Left ventricle myocardium inferior (tissue), 1 donor: ENCODE data around the gene COX19. TPM values are rescaled to one million over a fixed set of nuclear protein-coding genes. Genes with fewer than 3 reads are reported as not detected.
A peak's percentile ranks its signal among the peaks of the same experiment; 100 is the strongest.

ENCODE experiments used
- DNase-seq: peaks from one replicate; pipeline ENCODE4 v3.0.0-alpha.2; 2020
- H3K27ac ChIP-seq: fragments of 200-600 bp; replicated peaks from 2 replicates; pipeline ENCODE4 v1.8.0; 2021
- H3K27me3 ChIP-seq: fragments of 200-600 bp; 2 replicates; pipeline ENCODE4 v1.8.0; 2021; ENCODE audit warnings: low read depth
- H3K36me3 ChIP-seq: fragments of 200-600 bp; 2 replicates; pipeline ENCODE4 v1.8.0; 2021
- H3K4me1 ChIP-seq: fragments of 200-600 bp; 2 replicates; pipeline ENCODE4 v1.8.0; 2021
- H3K4me3 ChIP-seq: fragments of 200-600 bp; 2 replicates; pipeline ENCODE4 v1.8.0; 2021; ENCODE audit warnings: mild to moderate bottlenecking, moderate library complexity
- H3K9me3 ChIP-seq: fragments of 200-600 bp; replicated peaks from 2 replicates; pipeline ENCODE4 v1.8.0; 2021
- intact Hi-C: fragments of 100-400 bp; cut with micrococcal nuclease; formaldehyde crosslinking; loops from one replicate; pipeline ENCODE4 v1.11.0; 2022
- total RNA-seq: library from RNA; stranded (reverse); fragmentation: NEBNext Ultra II Directional; extraction: Animal tissue kit (Norgen Biotek cat#: 25700); gene quantifications from one replicate; pipeline ENCODE4 v1.2.1, GENCODE V29; 2021
- TF ChIP-seq, protein P1 (sequence below): fragments of 200-600 bp; IDR thresholded peaks from 2 replicates; pipeline ENCODE4 v1.8.0; 2021; ENCODE audit warnings: antibody characterized with exemption, mild to moderate bottlenecking, borderline replicate concordance
- donor health status: DM: no; HTN: yes; CAD: no; lungs with severe emphysema.

COX19 gene
- total RNA-seq, 1 donor from 2014 or later: 8.5 TPM

DNA sequence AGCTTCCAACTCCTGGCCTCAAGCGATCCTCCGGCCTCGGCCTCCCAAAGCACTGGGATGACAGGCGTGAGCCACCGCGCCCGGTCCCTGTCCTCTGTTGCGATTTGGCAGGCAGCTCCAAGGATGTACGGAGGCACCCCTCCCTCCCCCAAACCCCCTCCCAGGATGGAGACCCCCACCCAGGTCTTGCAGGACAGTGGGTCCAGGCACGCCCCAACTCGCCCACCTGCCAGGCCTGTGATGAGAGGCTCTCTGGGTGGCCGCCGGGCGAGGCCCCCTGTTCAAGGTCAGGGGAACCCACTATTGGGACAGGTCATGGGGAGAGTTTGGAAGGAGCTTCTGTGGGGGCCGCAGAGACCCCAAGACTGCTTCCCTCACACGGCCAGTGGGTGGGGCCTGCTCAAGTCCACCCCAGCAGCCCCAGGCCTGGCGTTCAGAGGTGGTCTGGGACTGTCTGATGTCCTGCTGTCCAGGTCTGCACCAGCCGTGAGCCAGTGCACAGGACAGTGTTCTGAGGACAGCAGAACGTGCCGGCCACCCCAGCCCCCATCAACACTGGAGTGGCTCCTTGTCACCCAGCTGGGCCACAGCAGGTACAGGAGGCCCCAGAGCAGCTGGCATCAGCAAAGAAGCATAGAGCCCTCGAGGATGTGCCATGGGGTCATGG lies 23.3 kb downstream of the COX19 start:
- Histone ChIP-seq H3K4me3 (no peak overlapping the region), H3K27ac (no peak overlapping the region), H3K36me3 (no peaks in the 10 kb centered on the region), H3K4me1 (peaks cover 12% of the 10 kb centered on the region), H3K9me3 (no peaks in the 10 kb centered on the region), H3K27me3 (peaks cover 65% of the 10 kb centered on the region)
- intact Hi-C loops: no loop called here
- TF ChIP-seq, protein P1, sequence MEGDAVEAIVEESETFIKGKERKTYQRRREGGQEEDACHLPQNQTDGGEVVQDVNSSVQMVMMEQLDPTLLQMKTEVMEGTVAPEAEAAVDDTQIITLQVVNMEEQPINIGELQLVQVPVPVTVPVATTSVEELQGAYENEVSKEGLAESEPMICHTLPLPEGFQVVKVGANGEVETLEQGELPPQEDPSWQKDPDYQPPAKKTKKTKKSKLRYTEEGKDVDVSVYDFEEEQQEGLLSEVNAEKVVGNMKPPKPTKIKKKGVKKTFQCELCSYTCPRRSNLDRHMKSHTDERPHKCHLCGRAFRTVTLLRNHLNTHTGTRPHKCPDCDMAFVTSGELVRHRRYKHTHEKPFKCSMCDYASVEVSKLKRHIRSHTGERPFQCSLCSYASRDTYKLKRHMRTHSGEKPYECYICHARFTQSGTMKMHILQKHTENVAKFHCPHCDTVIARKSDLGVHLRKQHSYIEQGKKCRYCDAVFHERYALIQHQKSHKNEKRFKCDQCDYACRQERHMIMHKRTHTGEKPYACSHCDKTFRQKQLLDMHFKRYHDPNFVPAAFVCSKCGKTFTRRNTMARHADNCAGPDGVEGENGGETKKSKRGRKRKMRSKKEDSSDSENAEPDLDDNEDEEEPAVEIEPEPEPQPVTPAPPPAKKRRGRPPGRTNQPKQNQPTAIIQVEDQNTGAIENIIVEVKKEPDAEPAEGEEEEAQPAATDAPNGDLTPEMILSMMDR: no peak
- DNase-seq: peak; percentile 14

DNA sequence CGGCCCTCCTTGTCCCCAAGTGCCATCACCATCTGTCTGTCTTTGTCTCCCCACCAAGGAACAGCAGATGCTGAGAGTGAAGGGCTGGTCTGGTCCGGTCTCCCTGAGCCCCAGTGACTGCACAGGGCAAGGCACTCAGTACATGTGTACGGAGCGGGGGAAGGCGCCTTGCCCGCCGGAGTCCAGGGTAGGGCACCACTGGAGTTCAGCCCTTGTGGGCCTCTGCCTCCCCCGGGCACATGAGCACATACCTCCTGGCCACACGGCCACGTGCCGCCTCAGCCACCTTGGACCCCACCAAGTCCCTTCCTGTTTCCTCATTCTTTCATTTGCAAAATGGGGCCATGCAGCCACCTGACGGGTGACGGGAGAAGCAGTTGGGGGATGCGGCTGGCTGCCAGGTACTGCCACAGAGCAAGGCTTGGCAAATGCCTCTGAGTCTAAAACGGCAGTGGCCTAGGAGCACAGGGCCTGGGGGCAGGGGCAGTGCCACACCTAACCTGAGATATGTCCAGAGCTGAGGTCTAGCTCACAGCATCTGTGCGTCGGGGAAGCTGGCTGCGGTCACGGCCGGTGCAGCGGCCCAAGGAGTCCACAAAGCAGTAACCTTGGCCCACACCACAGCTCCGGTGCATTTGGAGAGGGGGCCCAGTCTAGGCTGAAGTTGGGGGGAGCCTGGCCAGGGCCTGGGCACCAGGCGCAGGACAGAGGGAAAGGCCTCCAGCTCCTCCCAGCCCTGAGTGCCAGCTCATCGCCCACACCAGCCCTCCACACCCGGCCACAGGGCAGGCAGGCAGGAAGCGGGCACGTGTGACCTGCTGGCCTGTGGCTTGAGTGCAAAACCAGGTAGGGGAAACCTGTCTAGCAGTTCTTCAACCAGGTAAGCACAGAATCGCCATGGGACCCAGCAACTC lies 26.1 kb downstream of the COX19 start:
- peak; percentile 12 for DNase-seq

DNA sequence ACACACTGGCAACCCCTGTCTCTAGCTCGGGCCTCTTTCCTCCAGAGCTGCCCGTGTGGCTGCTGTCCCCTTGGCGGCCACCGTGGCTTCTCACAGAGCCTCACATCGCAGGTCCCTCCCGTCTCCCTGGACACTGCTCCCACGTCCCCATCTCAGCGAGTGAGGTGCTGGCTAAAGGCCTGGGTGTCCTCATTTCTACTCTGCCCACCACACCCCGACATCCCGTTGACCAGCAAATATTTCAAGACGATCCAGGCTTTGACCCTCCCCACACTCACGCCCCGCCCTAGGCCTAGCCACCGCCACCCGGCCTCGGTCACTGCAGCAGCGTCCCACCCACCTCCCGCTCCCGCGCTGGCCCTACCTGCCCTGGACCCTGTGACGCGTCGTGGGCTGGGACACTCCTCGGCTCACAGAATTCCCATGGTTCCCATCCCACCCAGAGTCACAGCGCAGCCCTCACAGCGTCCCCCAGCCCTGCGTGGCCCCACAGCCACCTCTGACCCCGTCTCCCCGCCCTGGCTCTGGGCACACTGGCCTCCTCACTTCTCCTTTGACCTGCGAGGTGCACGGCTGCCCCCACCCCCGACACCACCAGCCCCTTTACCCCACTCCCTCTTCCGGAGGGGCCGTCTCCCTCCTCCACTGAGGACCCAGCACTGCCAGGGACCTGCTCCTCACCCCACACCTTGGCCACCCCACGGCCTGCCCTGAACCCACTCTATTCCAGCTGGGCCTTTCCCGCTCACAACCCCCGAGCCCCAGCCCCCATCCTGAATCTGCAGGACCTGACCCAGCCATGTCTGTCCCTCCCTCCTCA lies 27.7 kb downstream of the COX19 start:
- Histone ChIP-seq H3K27me3 (peaks cover 46% of the 10 kb centered on the region), H3K36me3 (no peaks in the 10 kb centered on the region), H3K4me3 (no peak overlapping the region), H3K27ac (no peak overlapping the region), H3K4me1 (no peaks in the 10 kb centered on the region), H3K9me3 (no peaks in the 10 kb centered on the region)
- TF ChIP-seq, protein P1: no peak
- DNase-seq: peak; percentile 8
- intact Hi-C loops: no loop called here

More for the DNA sequence above, 26.1 kb downstream of the COX19 start:
- intact Hi-C loops: no loop called here
- Histone ChIP-seq H3K27me3 (peaks cover 61% of the 10 kb centered on the region), H3K9me3 (no peaks in the 10 kb centered on the region), H3K4me3 (no peak overlapping the region), H3K36me3 (no peaks in the 10 kb centered on the region), H3K4me1 (peaks cover 12% of the 10 kb centered on the region), H3K27ac (no peak overlapping the region)
- TF ChIP-seq, protein P1: no peak

DNA sequence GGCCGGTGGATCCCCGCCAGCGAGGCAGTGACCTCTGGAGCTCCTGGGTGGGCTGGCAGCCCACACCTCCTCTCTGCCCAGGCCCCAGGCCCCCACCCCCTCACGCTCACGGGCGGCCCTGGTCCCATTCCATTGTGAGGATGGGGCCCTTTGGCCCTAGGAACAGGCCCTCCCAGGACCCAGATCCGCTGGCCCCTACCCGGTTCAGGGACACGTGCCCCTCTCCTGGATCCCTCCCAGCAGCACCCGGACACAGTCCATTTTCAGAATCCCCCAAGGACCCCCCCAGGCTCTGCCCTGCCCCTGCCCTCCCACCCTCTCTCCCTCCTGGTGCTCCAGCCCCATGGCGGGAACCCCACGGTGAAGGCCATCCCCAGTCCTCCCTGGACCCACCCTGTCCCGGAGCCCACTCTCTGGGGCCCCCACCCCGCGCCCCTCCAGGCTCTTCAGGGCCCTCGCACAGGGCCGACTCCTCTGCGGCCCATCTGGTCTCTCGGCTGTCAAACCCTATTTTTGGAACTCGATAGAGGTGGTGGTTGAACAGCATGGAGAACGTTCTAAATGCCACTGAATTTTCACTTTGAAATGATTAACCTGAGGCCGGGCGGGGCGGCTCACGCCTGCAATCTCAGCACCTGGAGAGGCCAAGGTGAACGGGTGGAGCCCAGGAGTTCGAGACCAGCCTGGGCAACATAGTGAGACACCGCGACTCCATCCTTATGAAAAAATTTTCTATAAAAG lies 28.9 kb downstream of the COX19 start:
- Histone ChIP-seq H3K4me3 (no peak overlapping the region), H3K27me3 (peaks cover 37% of the 10 kb centered on the region), H3K4me1 (no peaks in the 10 kb centered on the region), H3K27ac (no peak overlapping the region), H3K36me3 (no peaks in the 10 kb centered on the region), H3K9me3 (no peaks in the 10 kb centered on the region)
- DNase-seq: no peak
- TF ChIP-seq, protein P1: no peak
- intact Hi-C loops: no loop called here
